GM12864 (cell line): ENCODE results near the gene DACT2.

Experiments used
- DNase-seq: peaks from one replicate; pipeline ENCODE4 v3.0.0-alpha.2; 2011; ENCODE audit warnings: low read depth
- H3K4me3 ChIP-seq: 2 replicates; pipeline ENCODE4 v1.5.1; 2011; ENCODE audit warnings: mild to moderate bottlenecking, low read depth, low read length, control low read depth
- TF ChIP-seq, protein P1 (sequence below): IDR thresholded peaks from 2 replicates; pipeline ENCODE4 v1.5.1; 2011; ENCODE audit warnings: low read depth, mild to moderate bottlenecking, moderate library complexity, low read length, control low read depth, inconsistent platforms; ENCODE audit errors: missing control alignments

The DACT2 gene

DNA sequence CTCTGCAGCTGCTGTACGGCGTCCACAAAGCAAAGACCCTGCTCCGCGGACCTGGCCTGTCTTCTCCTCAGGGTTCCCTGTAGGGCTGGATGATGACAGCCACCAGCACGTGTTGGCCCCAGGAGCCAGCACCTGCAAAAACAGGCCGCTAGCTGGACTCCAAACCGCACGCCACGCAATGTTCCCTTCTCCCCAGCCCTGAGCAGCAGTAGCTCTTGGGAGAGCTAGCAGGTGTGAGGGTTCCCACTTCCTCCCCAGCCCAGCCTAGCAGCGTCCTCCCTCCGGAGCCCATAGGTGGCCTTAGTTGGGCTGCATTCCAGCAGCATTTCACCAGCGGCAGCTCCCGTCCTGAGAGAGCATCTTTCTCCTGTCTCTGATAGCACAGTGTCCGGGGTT, 42.3 kb downstream of the DACT2 start:
- DNase-seq, result no peak
- TF ChIP-seq, protein P1, sequence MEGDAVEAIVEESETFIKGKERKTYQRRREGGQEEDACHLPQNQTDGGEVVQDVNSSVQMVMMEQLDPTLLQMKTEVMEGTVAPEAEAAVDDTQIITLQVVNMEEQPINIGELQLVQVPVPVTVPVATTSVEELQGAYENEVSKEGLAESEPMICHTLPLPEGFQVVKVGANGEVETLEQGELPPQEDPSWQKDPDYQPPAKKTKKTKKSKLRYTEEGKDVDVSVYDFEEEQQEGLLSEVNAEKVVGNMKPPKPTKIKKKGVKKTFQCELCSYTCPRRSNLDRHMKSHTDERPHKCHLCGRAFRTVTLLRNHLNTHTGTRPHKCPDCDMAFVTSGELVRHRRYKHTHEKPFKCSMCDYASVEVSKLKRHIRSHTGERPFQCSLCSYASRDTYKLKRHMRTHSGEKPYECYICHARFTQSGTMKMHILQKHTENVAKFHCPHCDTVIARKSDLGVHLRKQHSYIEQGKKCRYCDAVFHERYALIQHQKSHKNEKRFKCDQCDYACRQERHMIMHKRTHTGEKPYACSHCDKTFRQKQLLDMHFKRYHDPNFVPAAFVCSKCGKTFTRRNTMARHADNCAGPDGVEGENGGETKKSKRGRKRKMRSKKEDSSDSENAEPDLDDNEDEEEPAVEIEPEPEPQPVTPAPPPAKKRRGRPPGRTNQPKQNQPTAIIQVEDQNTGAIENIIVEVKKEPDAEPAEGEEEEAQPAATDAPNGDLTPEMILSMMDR, result no peak
- no peak overlapping the region for H3K4me3 ChIP-seq

GRCh38 chr6:168276576-168277273, 42.9 kb downstream of the DACT2 start:
- no peak overlapping the region for H3K4me3 ChIP-seq
- TF ChIP-seq, protein P1, result no peak
- no peak for DNase-seq

- TF ChIP-seq, protein P1, result no peak
- no peak overlapping the region for H3K4me3 ChIP-seq
- no peak for DNase-seq
These were observed 44.4 kb downstream of the DACT2 start for GRCh38 chr6:168275168-168275567.

DNA sequence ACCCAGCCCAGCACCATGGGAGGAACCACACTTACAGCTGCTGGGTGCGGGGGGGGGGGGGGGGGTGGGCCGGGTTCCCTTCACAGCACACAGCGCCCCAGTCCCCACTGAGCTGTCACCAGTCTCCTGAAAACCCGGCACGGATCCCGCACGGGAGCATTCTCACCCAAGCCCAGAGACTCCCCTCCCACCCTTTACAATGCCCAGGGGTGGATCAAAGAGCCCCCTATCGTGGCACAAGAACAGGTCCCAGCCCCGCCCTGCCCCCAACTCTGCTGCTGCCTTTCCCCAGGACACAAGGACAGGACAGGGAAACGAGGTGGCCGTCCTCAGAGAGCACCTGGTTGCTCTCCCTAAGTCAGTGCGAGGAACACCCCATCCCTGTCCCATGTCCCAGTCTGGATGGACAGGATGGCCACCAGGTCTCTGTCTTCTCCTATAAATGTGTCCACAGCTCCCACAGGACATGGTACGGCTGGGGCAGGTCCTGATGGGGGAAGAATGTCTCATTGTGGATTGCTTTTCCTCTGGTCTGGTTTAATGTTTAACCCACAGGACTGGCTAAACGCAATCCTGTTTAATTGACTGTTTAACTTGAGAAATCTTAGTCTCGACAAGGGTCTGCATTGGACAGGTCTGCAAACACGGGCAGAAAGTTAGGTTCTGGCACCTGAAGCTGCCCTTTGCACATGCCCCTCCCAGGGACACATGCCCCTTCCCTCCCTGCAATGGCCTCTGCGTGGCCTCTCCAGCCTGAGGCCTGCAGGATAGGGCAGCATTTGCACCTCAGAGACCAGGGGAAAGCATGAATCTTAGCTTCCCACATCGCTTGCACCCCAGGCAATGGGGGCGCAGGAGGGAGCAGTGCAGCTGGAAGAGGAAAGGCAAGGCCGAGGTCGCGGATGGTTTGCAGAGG, 45.3 kb downstream of the DACT2 start:
- H3K4me3 ChIP-seq, result no peak overlapping the region
- DNase-seq, result no peak
- TF ChIP-seq, protein P1, result no peak

GRCh38 chr6:168273441-168274036, 46.0 kb downstream of the DACT2 start:
- DNase-seq, result no peak
- no peak overlapping the region for H3K4me3 ChIP-seq
- TF ChIP-seq, protein P1, result no peak

GRCh38 chr6:168272415-168273325, 46.9 kb downstream of the DACT2 start:
- no peak overlapping the region for H3K4me3 ChIP-seq
- TF ChIP-seq, protein P1, result no peak
- DNase-seq, result no peak
